ENCODE results near the gene SBF1.

DNA sequence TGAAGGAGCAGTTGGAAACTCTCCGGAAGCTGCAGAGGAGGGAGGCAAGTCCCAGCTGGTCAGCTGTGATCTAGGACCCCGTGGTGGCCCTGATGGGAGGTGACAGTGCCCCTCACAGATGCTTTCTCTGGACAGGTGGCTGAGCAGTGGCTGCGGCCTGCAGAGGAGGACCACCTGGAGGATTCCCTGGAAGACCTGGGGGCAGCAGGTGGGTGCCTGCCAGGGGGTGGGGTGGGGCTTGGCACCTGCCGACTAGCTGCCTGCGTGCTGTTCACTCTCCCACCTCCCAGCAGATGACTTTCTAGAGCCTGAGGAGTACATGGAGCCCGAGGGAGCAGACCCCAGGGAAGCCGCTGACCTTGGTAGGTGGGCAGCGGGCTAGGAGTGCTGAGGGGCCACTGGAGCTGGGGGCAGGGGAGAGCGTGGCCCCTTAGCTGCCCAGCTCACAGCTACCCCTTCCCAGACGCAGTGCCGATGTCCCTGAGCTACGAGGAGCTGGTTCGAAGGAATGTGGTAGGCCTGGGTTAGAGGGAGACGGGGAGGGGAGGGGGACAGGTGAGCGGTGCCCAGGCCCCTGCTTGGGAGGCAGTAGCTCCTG, 47.5 kb upstream of the SBF1 start:
- TF ChIP-seq, protein P1, sequence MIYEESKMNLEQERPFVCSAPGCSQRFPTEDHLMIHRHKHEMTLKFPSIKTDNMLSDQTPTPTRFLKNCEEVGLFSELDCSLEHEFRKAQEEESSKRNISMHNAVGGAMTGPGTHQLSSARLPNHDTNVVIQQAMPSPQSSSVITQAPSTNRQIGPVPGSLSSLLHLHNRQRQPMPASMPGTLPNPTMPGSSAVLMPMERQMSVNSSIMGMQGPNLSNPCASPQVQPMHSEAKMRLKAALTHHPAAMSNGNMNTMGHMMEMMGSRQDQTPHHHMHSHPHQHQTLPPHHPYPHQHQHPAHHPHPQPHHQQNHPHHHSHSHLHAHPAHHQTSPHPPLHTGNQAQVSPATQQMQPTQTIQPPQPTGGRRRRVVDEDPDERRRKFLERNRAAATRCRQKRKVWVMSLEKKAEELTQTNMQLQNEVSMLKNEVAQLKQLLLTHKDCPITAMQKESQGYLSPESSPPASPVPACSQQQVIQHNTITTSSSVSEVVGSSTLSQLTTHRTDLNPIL (CRISPR knock-in tag; IDR thresholded peaks at IDR 0.05; ENCODE audit: low read depth): no peak
- TF ChIP-seq RARB (CRISPR knock-in tag; IDR thresholded peaks at IDR 0.05): no peak
- no peak for TF ChIP-seq BACH2 (CRISPR knock-in tag; IDR thresholded peaks at IDR 0.05; ENCODE audit: borderline replicate concordance)
- no peak for TF ChIP-seq TOX (CRISPR knock-in tag; IDR thresholded peaks at IDR 0.05; ENCODE audit: borderline replicate concordance)
- TF ChIP-seq, protein P2, sequence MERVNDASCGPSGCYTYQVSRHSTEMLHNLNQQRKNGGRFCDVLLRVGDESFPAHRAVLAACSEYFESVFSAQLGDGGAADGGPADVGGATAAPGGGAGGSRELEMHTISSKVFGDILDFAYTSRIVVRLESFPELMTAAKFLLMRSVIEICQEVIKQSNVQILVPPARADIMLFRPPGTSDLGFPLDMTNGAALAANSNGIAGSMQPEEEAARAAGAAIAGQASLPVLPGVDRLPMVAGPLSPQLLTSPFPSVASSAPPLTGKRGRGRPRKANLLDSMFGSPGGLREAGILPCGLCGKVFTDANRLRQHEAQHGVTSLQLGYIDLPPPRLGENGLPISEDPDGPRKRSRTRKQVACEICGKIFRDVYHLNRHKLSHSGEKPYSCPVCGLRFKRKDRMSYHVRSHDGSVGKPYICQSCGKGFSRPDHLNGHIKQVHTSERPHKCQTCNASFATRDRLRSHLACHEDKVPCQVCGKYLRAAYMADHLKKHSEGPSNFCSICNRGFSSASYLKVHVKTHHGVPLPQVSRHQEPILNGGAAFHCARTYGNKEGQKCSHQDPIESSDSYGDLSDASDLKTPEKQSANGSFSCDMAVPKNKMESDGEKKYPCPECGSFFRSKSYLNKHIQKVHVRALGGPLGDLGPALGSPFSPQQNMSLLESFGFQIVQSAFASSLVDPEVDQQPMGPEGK (CRISPR knock-in tag; IDR thresholded peaks at IDR 0.05; ENCODE audit: borderline replicate concordance): no peak
- TF ChIP-seq GLIS3 (CRISPR knock-in tag; IDR thresholded peaks at IDR 0.05): no peak
- no peak for TF ChIP-seq ISL1 (CRISPR knock-in tag; IDR thresholded peaks at IDR 0.05)
- TF ChIP-seq ARNTL (CRISPR knock-in tag; IDR thresholded peaks at IDR 0.05; ENCODE audit: borderline replicate concordance, low read depth): no peak
- TF ChIP-seq, protein P3, sequence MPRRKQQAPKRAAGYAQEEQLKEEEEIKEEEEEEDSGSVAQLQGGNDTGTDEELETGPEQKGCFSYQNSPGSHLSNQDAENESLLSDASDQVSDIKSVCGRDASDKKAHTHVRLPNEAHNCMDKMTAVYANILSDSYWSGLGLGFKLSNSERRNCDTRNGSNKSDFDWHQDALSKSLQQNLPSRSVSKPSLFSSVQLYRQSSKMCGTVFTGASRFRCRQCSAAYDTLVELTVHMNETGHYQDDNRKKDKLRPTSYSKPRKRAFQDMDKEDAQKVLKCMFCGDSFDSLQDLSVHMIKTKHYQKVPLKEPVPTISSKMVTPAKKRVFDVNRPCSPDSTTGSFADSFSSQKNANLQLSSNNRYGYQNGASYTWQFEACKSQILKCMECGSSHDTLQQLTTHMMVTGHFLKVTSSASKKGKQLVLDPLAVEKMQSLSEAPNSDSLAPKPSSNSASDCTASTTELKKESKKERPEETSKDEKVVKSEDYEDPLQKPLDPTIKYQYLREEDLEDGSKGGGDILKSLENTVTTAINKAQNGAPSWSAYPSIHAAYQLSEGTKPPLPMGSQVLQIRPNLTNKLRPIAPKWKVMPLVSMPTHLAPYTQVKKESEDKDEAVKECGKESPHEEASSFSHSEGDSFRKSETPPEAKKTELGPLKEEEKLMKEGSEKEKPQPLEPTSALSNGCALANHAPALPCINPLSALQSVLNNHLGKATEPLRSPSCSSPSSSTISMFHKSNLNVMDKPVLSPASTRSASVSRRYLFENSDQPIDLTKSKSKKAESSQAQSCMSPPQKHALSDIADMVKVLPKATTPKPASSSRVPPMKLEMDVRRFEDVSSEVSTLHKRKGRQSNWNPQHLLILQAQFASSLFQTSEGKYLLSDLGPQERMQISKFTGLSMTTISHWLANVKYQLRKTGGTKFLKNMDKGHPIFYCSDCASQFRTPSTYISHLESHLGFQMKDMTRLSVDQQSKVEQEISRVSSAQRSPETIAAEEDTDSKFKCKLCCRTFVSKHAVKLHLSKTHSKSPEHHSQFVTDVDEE (CRISPR knock-in tag; IDR thresholded peaks at IDR 0.05): no peak
- TF ChIP-seq ZNF70 (CRISPR knock-in tag; IDR thresholded peaks at IDR 0.05): no peak
- TF ChIP-seq, protein P4, sequence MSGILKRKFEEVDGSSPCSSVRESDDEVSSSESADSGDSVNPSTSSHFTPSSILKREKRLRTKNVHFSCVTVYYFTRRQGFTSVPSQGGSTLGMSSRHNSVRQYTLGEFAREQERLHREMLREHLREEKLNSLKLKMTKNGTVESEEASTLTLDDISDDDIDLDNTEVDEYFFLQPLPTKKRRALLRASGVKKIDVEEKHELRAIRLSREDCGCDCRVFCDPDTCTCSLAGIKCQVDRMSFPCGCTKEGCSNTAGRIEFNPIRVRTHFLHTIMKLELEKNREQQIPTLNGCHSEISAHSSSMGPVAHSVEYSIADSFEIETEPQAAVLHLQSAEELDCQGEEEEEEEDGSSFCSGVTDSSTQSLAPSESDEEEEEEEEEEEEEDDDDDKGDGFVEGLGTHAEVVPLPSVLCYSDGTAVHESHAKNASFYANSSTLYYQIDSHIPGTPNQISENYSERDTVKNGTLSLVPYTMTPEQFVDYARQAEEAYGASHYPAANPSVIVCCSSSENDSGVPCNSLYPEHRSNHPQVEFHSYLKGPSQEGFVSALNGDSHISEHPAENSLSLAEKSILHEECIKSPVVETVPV (CRISPR knock-in tag; IDR thresholded peaks at IDR 0.05): no peak
- no peak for TF ChIP-seq ZFP30 (CRISPR knock-in tag; IDR thresholded peaks at IDR 0.05)
- no peak for TF ChIP-seq ZFP3 (CRISPR knock-in tag; IDR thresholded peaks at IDR 0.05)

All from SK-N-SH treated with all-trans-retinoic acid at 6 μM for 48 hours (cell line).